ENCODE data around the gene NKG7. TPM values are rescaled to one million over a fixed set of nuclear protein-coding genes. Genes with fewer than 3 reads are reported as not detected.

NKG7 gene
- total and polyA plus RNA-seq, 8 donors = 2.8 to 50.1 (median 6.0) TPM

DNA sequence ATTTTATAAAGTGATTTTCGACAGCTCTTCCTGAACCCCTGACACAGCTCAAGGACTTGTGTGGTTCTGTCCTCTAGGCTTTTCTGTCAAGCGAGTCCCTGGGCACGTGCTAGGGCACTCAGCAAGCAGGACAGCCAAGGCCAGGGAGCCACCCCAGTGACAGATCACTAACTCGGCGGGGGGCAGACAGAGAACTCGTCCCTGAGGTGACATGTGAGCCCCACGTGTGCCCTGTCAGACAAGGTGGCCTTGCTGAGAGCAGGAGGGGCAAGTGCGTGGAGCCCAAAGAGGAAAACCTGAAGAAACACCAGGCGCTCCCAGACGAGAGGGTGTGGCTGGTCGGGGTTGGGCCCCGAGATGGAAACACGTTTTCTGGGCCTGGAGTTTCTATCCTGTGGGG lies 11.2 kb downstream of the NKG7 start:
- H3K4me3 ChIP-seq = no peak overlapping the region
- TF ChIP-seq, protein P1, sequence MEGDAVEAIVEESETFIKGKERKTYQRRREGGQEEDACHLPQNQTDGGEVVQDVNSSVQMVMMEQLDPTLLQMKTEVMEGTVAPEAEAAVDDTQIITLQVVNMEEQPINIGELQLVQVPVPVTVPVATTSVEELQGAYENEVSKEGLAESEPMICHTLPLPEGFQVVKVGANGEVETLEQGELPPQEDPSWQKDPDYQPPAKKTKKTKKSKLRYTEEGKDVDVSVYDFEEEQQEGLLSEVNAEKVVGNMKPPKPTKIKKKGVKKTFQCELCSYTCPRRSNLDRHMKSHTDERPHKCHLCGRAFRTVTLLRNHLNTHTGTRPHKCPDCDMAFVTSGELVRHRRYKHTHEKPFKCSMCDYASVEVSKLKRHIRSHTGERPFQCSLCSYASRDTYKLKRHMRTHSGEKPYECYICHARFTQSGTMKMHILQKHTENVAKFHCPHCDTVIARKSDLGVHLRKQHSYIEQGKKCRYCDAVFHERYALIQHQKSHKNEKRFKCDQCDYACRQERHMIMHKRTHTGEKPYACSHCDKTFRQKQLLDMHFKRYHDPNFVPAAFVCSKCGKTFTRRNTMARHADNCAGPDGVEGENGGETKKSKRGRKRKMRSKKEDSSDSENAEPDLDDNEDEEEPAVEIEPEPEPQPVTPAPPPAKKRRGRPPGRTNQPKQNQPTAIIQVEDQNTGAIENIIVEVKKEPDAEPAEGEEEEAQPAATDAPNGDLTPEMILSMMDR (IDR thresholded peaks at IDR 0.05) = no peak
- intact Hi-C loops (cut with DNase I) = no loop called here
- H3K27me3 ChIP-seq = no peaks in the 10 kb centered on the region
- no peaks in the 10 kb centered on the region for H3K36me3 ChIP-seq
- ATAC-seq (no peak), DNase-seq (no peak)
- no peak overlapping the region for H3K27ac ChIP-seq
- no peaks in the 10 kb centered on the region for H3K9me3 ChIP-seq
- H3K4me1 ChIP-seq = peaks cover 0 to 36% of the 10 kb centered on the region in 2 donors

DNA sequence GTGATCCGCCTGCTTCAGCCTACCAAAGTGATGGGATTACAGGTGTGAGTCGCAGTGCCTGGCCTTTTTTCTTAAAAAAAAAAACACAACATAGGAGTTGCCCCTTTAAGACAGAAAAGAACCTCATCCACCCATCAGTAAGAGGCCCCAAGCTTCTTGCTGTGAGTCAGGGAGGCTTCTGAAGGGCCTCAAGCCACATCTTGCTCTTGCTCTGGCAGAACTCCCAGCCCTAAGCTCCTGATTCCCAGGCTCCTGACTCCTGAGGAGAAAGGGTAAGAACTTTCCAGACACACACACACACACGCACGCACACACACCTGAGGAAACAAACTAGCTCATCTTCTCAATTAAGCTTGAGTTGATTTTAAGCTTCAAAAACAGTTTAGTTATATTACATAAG lies 13.2 kb downstream of the NKG7 start:
- no peak overlapping the region for H3K4me3 ChIP-seq
- ATAC-seq = peak; percentile 44
- no peak overlapping the region for H3K27ac ChIP-seq
- no peaks in the 10 kb centered on the region for H3K9me3 ChIP-seq
- H3K4me1 ChIP-seq = peaks cover 0 to 20% of the 10 kb centered on the region in 2 donors
- no peaks in the 10 kb centered on the region for H3K36me3 ChIP-seq
- intact Hi-C loops (cut with DNase I) = no loop called here
- peak in 1 of 4 donors; percentile 57 for DNase-seq
- TF ChIP-seq, protein P1 (IDR thresholded peaks at IDR 0.05) = no peak
- no peaks in the 10 kb centered on the region for H3K27me3 ChIP-seq

DNA sequence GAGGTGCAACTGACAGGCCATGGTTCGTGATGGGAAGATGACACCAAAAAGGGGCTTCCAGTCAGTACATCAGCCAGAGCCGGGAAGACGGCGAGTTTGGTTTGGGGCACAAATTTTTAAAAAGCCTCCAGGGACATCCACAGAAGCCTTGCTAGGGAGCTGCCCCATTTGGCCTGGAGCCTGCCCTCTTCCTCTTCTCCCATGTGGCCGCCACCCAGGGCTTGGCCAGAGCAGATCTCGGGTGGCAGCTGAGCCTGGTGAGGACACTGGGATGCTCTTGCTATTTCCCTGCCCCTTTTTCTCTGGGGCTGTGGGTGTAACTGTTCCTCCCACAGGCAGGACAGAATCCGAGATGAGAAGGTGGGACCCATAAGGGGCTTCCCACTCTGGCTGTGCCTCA lies 14.5 kb downstream of the NKG7 start:
- TF ChIP-seq, protein P1 (IDR thresholded peaks at IDR 0.05) = no peak
- Histone ChIP-seq H3K36me3 (peaks cover 0 to 2% of the 10 kb centered on the region in 2 donors), H3K27me3 (no peaks in the 10 kb centered on the region), H3K27ac (no peak overlapping the region), H3K9me3 (no peaks in the 10 kb centered on the region), H3K4me1 (peaks cover 0 to 8% of the 10 kb centered on the region in 2 donors), H3K4me3 (no peak overlapping the region)
- no peak for DNase-seq
- intact Hi-C loops (cut with DNase I) = no loop called here
- ATAC-seq = no peak

DNA sequence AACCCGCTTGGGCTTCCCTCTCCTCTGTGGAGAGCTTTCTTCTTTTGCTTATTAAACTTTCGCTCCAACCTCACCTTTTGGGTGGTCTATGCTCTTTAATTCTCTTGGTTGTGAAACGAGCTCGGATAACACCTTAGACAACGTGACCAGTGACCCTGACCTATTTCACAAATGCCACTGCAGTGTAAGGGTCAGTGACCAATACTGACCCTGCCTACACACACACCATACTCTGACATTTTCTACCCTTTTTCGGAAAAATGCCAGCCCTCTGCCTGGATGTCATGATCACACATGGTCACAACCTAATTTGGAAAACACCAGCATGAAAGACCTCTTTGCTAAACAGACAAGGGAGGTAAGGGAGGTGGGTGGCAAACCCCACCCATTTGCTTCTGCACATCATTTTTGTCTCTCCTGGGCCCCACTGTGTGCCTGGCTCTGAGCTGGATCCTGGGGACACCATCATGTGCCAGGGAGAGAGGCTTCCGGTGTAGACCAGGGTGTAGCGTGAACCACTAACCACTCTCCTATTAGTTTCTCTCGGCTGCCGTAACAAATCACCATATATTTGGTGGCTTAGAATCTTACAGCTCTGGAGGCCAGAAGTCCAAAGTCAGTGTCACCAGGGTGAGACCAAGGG lies 16.2 kb downstream of the NKG7 start:
- no peaks in the 10 kb centered on the region for H3K9me3 ChIP-seq
- intact Hi-C loops (cut with DNase I) = no loop called here
- H3K36me3 ChIP-seq = peaks cover 0 to 18% of the 10 kb centered on the region in 2 donors
- ATAC-seq = no peak
- no peak for DNase-seq
- TF ChIP-seq, protein P1 (IDR thresholded peaks at IDR 0.05) = no peak
- H3K4me3 ChIP-seq = no peak overlapping the region
- H3K4me1 ChIP-seq = no peaks in the 10 kb centered on the region
- no peaks in the 10 kb centered on the region for H3K27me3 ChIP-seq
- H3K27ac ChIP-seq = no peak overlapping the region

DNA sequence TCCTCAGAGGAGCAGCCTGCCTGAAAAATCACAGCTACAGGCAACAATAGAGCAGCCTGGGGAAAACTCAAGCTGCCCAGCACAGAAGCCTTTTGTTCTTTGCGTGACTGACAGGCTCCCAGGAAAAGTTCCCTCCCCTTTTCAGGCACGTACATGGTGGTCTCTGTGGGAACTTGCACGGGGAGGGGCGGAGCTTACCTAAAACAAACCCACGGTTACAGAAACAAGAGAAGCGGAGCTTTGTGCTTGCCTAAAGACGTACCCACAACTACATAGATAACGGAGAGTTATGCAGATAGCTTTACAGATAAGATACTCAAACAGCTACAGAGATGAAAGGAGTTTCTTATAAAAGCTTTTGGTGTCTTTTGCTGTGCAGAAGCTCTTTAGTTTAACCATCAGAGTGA lies 17.7 kb downstream of the NKG7 start:
- no peaks in the 10 kb centered on the region for H3K27me3 ChIP-seq
- H3K36me3 ChIP-seq = peaks cover 0 to 34% of the 10 kb centered on the region in 2 donors
- no peaks in the 10 kb centered on the region for H3K4me1 ChIP-seq
- DNase-seq (peak in 1 of 4 donors; percentile 40), ATAC-seq (no peak)
- TF ChIP-seq, protein P1 (IDR thresholded peaks at IDR 0.05) = no peak
- no peak overlapping the region for H3K4me3 ChIP-seq
- intact Hi-C loops (cut with DNase I) = no loop called here
- H3K27ac ChIP-seq = no peak overlapping the region
- H3K9me3 ChIP-seq = no peaks in the 10 kb centered on the region

All from left lung (tissue), 10 donors.